Measurements from ENCODE around the gene KRT39. TPM values are rescaled to one million over a fixed set of nuclear protein-coding genes. Genes with fewer than 3 reads are reported as not detected.

Gene KRT39
- total and polyA plus RNA-seq, 2 of the 8 experiments (the other 6 are each of a cell fraction or from before 2014, with no cell fraction given), result not detected

DNA sequence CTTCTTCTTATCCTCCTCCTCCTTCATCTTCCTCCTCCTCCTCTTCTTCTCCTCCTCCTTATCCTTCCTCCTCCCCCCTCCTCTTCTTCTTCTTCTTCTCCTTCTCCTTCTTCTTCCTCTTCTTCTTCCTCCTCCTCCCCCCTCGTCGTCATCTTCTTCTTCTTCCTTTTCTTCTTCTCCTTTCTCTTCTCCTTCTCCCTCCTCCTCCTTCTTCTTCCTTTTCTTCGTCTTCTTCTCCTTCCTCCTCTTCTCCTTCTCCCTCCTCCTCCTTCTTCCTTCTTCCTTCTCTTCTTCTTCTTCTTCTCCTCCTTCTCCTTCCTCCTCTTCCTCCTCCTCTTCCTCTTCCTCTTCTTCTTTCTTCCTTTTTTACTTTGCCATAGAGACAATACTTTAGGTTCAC is 24.2 kb downstream of the KRT39 start:
- no peak overlapping the region for H2BK5ac ChIP-seq (ENCODE audit: low read depth, low read length)
- no peak for TF ChIP-seq TAF7 (optimal IDR thresholded peaks at IDR 0.05; ENCODE audit: borderline replicate concordance, low read depth, low read length)
- no peak for TF ChIP-seq EZH2 (IDR thresholded peaks at IDR 0.05; ENCODE audit: low read depth, low read length, severe bottlenecking)
- TF ChIP-seq CEBPB (IDR thresholded peaks at IDR 0.05; ENCODE audit: low read depth, low read length), result no peak
- no peak for TF ChIP-seq RNF2 (IDR thresholded peaks at IDR 0.05; ENCODE audit: borderline replicate concordance, low read depth, low read length, missing control alignments, poor library complexity, severe bottlenecking)
- no peak for TF ChIP-seq CHD1 (IDR thresholded peaks at IDR 0.05; ENCODE audit: low read depth, low read length)
- no peak for TF ChIP-seq TBP (IDR thresholded peaks at IDR 0.05; ENCODE audit: low read depth, low read length)
- no peak for TF ChIP-seq ASH2L (IDR thresholded peaks at IDR 0.05; ENCODE audit: low read length)
- TF ChIP-seq JUN (IDR thresholded peaks at IDR 0.05; ENCODE audit: low read depth, low read length), result no peak
- TF ChIP-seq GABPA (IDR thresholded peaks at IDR 0.05; ENCODE audit: borderline replicate concordance, insufficient read depth, low read length), result no peak
- TF ChIP-seq BACH1 (IDR thresholded peaks at IDR 0.05; ENCODE audit: low read length), result no peak
- TF ChIP-seq SP2 (IDR thresholded peaks at IDR 0.05; ENCODE audit: low read length), result no peak
- TF ChIP-seq POLR2AphosphoS5 (IDR thresholded peaks at IDR 0.05; ENCODE audit: low read depth, low read length), result no peak
- no peak for TF ChIP-seq CBX8 (IDR thresholded peaks at IDR 0.05; ENCODE audit: borderline replicate concordance, low read depth, low read length)
- TF ChIP-seq KDM5A (IDR thresholded peaks at IDR 0.05; ENCODE audit: low read length), result no peak
- TF ChIP-seq SIN3A (conservative IDR thresholded peaks at IDR 0.05 in 1 of 2, IDR thresholded peaks at IDR 0.05 in 1 of 2; ENCODE audit: low read depth in 1 of 2, low read length in 2 of 2), result no peak

More for the DNA sequence above, 24.2 kb downstream of the KRT39 start:
- Histone ChIP-seq H4K8ac (ENCODE audit: extremely low read depth, insufficient read depth, low read length) (no peak overlapping the region), H3K9me3 (ENCODE audit: insufficient read depth in 2 of 2, low read depth in 1 of 2, low read length in 1 of 2) (no peaks in the 10 kb centered on the region), H3K36me3 (ENCODE audit: control insufficient read depth in 2 of 4, insufficient read depth in 4 of 4, low read length in 3 of 4) (no peaks in the 10 kb centered on the region), H3K4ac (replicated peaks; ENCODE audit: insufficient read length, low read depth, low read length) (no peak overlapping the region), H3K23ac (ENCODE audit: insufficient read length) (no peak overlapping the region), H2BK12ac (ENCODE audit: low read depth, low read length) (no peak overlapping the region), H4K20me1 (replicated peaks in 1 of 2; ENCODE audit: control insufficient read depth in 1 of 2, insufficient read depth in 2 of 2, low read length in 2 of 2) (no peaks in the 10 kb centered on the region), H3K27ac (ENCODE audit: low read depth, low read length) (no peak overlapping the region), H3K4me3 (ENCODE audit: extremely low read depth in 1 of 4, insufficient read depth in 2 of 4, low read depth in 3 of 4, low read length in 4 of 4) (no peak overlapping the region), H2BK15ac (ENCODE audit: low read length) (no peak overlapping the region), H2AFZ (ENCODE audit: low read length) (no peak overlapping the region), H2BK120ac (replicated peaks; ENCODE audit: low read depth, low read length) (no peak overlapping the region), H3K79me1 (ENCODE audit: low read depth, low read length) (no peaks in the 10 kb centered on the region), H3K79me2 (ENCODE audit: control insufficient read depth in 1 of 2, insufficient read depth in 2 of 2, low read length in 2 of 2) (no peaks in the 10 kb centered on the region), H3K14ac (ENCODE audit: insufficient read length) (no peak overlapping the region), H3K9ac (replicated peaks in 1 of 4; ENCODE audit: extremely low read depth in 1 of 4, low read depth in 3 of 4, low read length in 3 of 4) (no peak overlapping the region), H3K56ac (replicated peaks; ENCODE audit: insufficient read length, low read depth, low read length) (no peak overlapping the region), H2AK5ac (ENCODE audit: low read depth, low read length) (no peak overlapping the region), H4K91ac (replicated peaks; ENCODE audit: insufficient read length, low read length) (no peak overlapping the region), H3K4me2 (ENCODE audit: insufficient read depth in 1 of 2, low read depth in 2 of 2, low read length in 2 of 2) (no peak overlapping the region), H3K18ac (ENCODE audit: extremely low read depth, low read length) (no peak overlapping the region), H2BK20ac (ENCODE audit: low read length) (no peak overlapping the region), H4K5ac (ENCODE audit: insufficient read length, low read depth, low read length) (no peak overlapping the region), H3K4me1 (replicated peaks in 1 of 4; ENCODE audit: control insufficient read depth in 3 of 4, insufficient read depth in 4 of 4, low read length in 3 of 4) (peaks cover 0 to 1% (median 0%) of the 10 kb centered on the region in 4 experiments; a peak in 1 of 7 replicates), H3K23me2 (ENCODE audit: low read depth, low read length) (no peaks in the 10 kb centered on the region), H3K27me3 (replicated peaks in 1 of 4; ENCODE audit: control insufficient read depth in 3 of 4, extremely low read depth in 1 of 4, insufficient read depth in 3 of 4, low read length in 3 of 4) (no peaks in the 10 kb centered on the region)
- FAIRE-seq, result no peak
- ChIA-PET POLR2A (ENCODE audit: partially characterized antibody) (no interaction called here), CTCF (ENCODE audit: partially characterized antibody) (no interaction called here)
- DNase-seq (ENCODE audit: low read depth in 1 of 2, low spot score in 2 of 2), result no peak
- WGBS, 2 experiments (ENCODE audit: extremely low coverage in 1 of 2, insufficient coverage in 1 of 2, insufficient read length in 1 of 2, insufficient replicate concordance in 2 of 2, low coverage in 1 of 2, low lambda C conversion rate in 2 of 2, missing lambda C conversion rate in 1 of 2), result 74% methylated on average over 3 of the region's 3 CpGs; no CpG with 5 or more reads in 1 of the 2 experiments
